SKM-1 treated with dmso at 0.1 percent for 144 hours (cell line): ENCODE measurements around the gene UBR7.

Experiments used
- DNase-seq: peaks from one replicate; lab custom pipeline; 2025; ENCODE audit not compliant: unreplicated experiment; lab: John Stamatoyannopoulos, UW

The UBR7 gene

GRCh38 chr14:93249128-93249831 is 42.2 kb downstream of the UBR7 start:
- no peak for DNase-seq

- DNase-seq: no peak
Observed at GRCh38 chr14:93262446-93262845, 55.4 kb downstream of the UBR7 start.

GRCh38 chr14:93263416-93263815 is 56.4 kb downstream of the UBR7 start:
- no peak for DNase-seq

- DNase-seq: no peak
Observed at GRCh38 chr14:93266127-93266526, 59.1 kb downstream of the UBR7 start.

- no peak for DNase-seq
Observed at GRCh38 chr14:93267149-93267711, 60.2 kb downstream of the UBR7 start.

- DNase-seq: no peak
Observed at GRCh38 chr14:93268406-93268805, 61.4 kb downstream of the UBR7 start.

- DNase-seq: no peak
Observed at GRCh38 chr14:93269341-93270068, 62.4 kb downstream of the UBR7 start.

GRCh38 chr14:93271111-93271510 is 64.1 kb downstream of the UBR7 start:
- no peak for DNase-seq

- DNase-seq: no peak
Observed at GRCh38 chr14:93274055-93274806, 67.2 kb downstream of the UBR7 start.

GRCh38 chr14:93276031-93276716 is 69.1 kb downstream of the UBR7 start:
- no peak for DNase-seq
